Activated T-cell treated with anti-CD3 and anti-CD28 coated beads, Interleukin-2, amount 50 U/mL, for 24 hours (primary cell): ENCODE data around the gene TMEM39A.

Experiments
- DNase-seq: peaks from one replicate; pipeline ENCODE4 v3.0.0-alpha.2; 2020
- H3K27ac Mint-ChIP-seq: 2 replicates; pipeline ENCODE4 v1.8.0; 2020; ENCODE audit warnings: mild to moderate bottlenecking, mixed read lengths
- H3K27me3 Mint-ChIP-seq: 2 replicates; pipeline ENCODE4 v1.8.0; 2020; ENCODE audit warnings: mixed read lengths
- H3K36me3 Mint-ChIP-seq: 2 replicates; pipeline ENCODE4 v1.8.0; 2020; ENCODE audit warnings: low read depth, mixed read lengths
- H3K4me1 Mint-ChIP-seq: 2 replicates; pipeline ENCODE4 v1.8.0; 2020; ENCODE audit warnings: low read depth, mixed read lengths
- H3K4me3 Mint-ChIP-seq: 2 replicates; pipeline ENCODE4 v1.8.0; 2020; ENCODE audit warnings: mild to moderate bottlenecking, moderate library complexity, mixed read lengths
- H3K9me3 Mint-ChIP-seq: 2 replicates; pipeline ENCODE4 v1.8.0; 2020; ENCODE audit warnings: mixed read lengths

TMEM39A gene

GRCh38 chr3:119396870-119397269 is 66.5 kb downstream of the TMEM39A start:
- H3K4me3 Mint-ChIP-seq: no peak overlapping the region
- peaks cover 22% of the 10 kb centered on the region for H3K4me1 Mint-ChIP-seq
- H3K9me3 Mint-ChIP-seq: no peaks in the 10 kb centered on the region
- H3K27me3 Mint-ChIP-seq: no peaks in the 10 kb centered on the region
- DNase-seq: no peak
- no peak overlapping the region for H3K27ac Mint-ChIP-seq
- peaks cover 85% of the 10 kb centered on the region for H3K36me3 Mint-ChIP-seq

- Mint-ChIP-seq H3K4me1 (peaks cover 16% of the 10 kb centered on the region), H3K36me3 (peaks cover 84% of the 10 kb centered on the region), H3K27me3 (no peaks in the 10 kb centered on the region), H3K9me3 (no peaks in the 10 kb centered on the region), H3K4me3 (no peak overlapping the region), H3K27ac (peak overlapping the region; percentile 46)
- DNase-seq: no peak
Observed at GRCh38 chr3:119395923-119396358, 67.5 kb downstream of the TMEM39A start.

- Mint-ChIP-seq H3K4me1 (no peaks in the 10 kb centered on the region), H3K36me3 (peaks cover 59% of the 10 kb centered on the region), H3K27ac (no peak overlapping the region), H3K27me3 (no peaks in the 10 kb centered on the region), H3K9me3 (no peaks in the 10 kb centered on the region), H3K4me3 (no peak overlapping the region)
- DNase-seq: no peak
Observed at GRCh38 chr3:119388577-119388976, 74.8 kb downstream of the TMEM39A start.

- Mint-ChIP-seq H3K36me3 (peaks cover 44% of the 10 kb centered on the region), H3K27ac (no peak overlapping the region), H3K9me3 (no peaks in the 10 kb centered on the region), H3K4me3 (no peak overlapping the region), H3K4me1 (no peaks in the 10 kb centered on the region), H3K27me3 (no peaks in the 10 kb centered on the region)
- no peak for DNase-seq
Observed at GRCh38 chr3:119382134-119382533, 81.3 kb downstream of the TMEM39A start.

- Mint-ChIP-seq H3K4me3 (no peak overlapping the region), H3K9me3 (no peaks in the 10 kb centered on the region), H3K27me3 (no peaks in the 10 kb centered on the region), H3K27ac (no peak overlapping the region), H3K36me3 (peaks cover 44% of the 10 kb centered on the region), H3K4me1 (no peaks in the 10 kb centered on the region)
- no peak for DNase-seq
Observed at GRCh38 chr3:119380697-119381096, 82.7 kb downstream of the TMEM39A start.
